Liver (tissue), 9 donors: ENCODE measurements around the gene TMEM229A. TPM values are rescaled to one million over a fixed set of nuclear protein-coding genes. Genes with fewer than 3 reads are reported as not detected.

Experiments used
- DNase-seq: peaks from one replicate; pipeline ENCODE4 v3.0.0-alpha.2; 2017; ENCODE audit warnings: low spot score
- H3K27ac ChIP-seq, 2 donors: one replicate each; pipeline ENCODE4 v1.7.0; 2013; ENCODE audit warnings: inconsistent platforms in 2 of 2, low read length in 2 of 2, control low read depth in 1 of 2, low read depth in 1 of 2, mild to moderate bottlenecking in 1 of 2
- H3K27me3 ChIP-seq, 4 donors: one replicate each; pipeline versions ENCODE4 v1.6.1 to v1.7.0; 2013; ENCODE audit warnings: low read length in 3 of 4, inconsistent platforms in 1 of 4, mild to moderate bottlenecking in 1 of 4, moderate library complexity in 1 of 4; ENCODE audit not compliant: control insufficient read depth in 4 of 4, insufficient read depth in 4 of 4
- H3K36me3 ChIP-seq, 4 donors: one replicate each; pipeline versions ENCODE4 v1.6.1 to v1.7.0; 2013; ENCODE audit warnings: low read length in 3 of 4, mild to moderate bottlenecking in 3 of 4, low read depth in 1 of 4, moderate library complexity in 1 of 4; ENCODE audit not compliant: control insufficient read depth in 4 of 4, insufficient read depth in 3 of 4
- H3K4me1 ChIP-seq, 4 donors: one replicate each; pipeline versions ENCODE4 v1.6.1 to v1.7.0; 2013; ENCODE audit warnings: low read length in 3 of 4, mild to moderate bottlenecking in 3 of 4, moderate library complexity in 1 of 4; ENCODE audit not compliant: control insufficient read depth in 4 of 4, insufficient read depth in 4 of 4
- H3K4me3 ChIP-seq, 3 donors: one replicate each; pipeline versions ENCODE4 v1.6.1 to v1.7.0; 2013; ENCODE audit warnings: low read length in 3 of 3, control low read depth in 1 of 3, low read depth in 1 of 3, mild to moderate bottlenecking in 1 of 3
- H3K9ac ChIP-seq, 2 donors: one replicate each; pipeline ENCODE4 v1.7.0; 2013; ENCODE audit warnings: low read length in 2 of 2, mild to moderate bottlenecking in 2 of 2, moderate library complexity in 2 of 2, control low read depth in 1 of 2, low read depth in 1 of 2
- H3K9me3 ChIP-seq, 4 donors: one replicate each; pipeline versions ENCODE4 v1.6.1 to v1.7.0; 2013; ENCODE audit warnings: low read length in 3 of 4; ENCODE audit not compliant: control insufficient read depth in 4 of 4
- CTCF ChIP-seq: fragments of 150-350 bp; IDR thresholded peaks from 2 replicates; pipeline ENCODE4 v1.5.1; 2017; ENCODE audit warnings: improper control_type of control experiment, low read depth, low read length; ENCODE audit not compliant: missing input control
- FOXA1 ChIP-seq: IDR thresholded peaks from 2 replicates; pipeline ENCODE4 v1.6.1; 2016; ENCODE audit warnings: antibody characterized with exemption
- FOXA2 ChIP-seq: IDR thresholded peaks from 2 replicates; pipeline ENCODE4 v1.6.1; 2016; ENCODE audit warnings: antibody characterized with exemption
- GABPA ChIP-seq, 2 donors: IDR thresholded peaks in 1 of 2; conservative IDR thresholded peaks in 1 of 2; 2 replicates each; pipeline ENCODE4 v1.6.1; 2016; ENCODE audit warnings: antibody characterized with exemption in 2 of 2, mild to moderate bottlenecking in 1 of 2, moderate library complexity in 1 of 2
- HNF4G ChIP-seq: IDR thresholded peaks from 2 replicates; pipeline ENCODE4 v1.6.1; 2016; ENCODE audit warnings: antibody characterized with exemption
- JUND ChIP-seq, 2 donors: IDR thresholded peaks; 2 replicates each; pipeline ENCODE4 v1.6.1; 2016; ENCODE audit warnings: antibody characterized with exemption in 2 of 2
- NR2F2 ChIP-seq: IDR thresholded peaks from 2 replicates; pipeline ENCODE4 v1.6.1; 2016; ENCODE audit warnings: antibody characterized with exemption
- RXRA ChIP-seq, 2 donors: IDR thresholded peaks; 2 replicates each; pipeline ENCODE4 v1.6.1; 2017 to 2018; ENCODE audit warnings: antibody characterized with exemption in 2 of 2, mild to moderate bottlenecking in 1 of 2
- SP1 ChIP-seq: IDR thresholded peaks from 2 replicates; pipeline ENCODE4 v1.6.1; 2018; ENCODE audit warnings: antibody characterized with exemption, mild to moderate bottlenecking
- TAF1 ChIP-seq: conservative IDR thresholded peaks from 2 replicates; pipeline ENCODE4 v1.6.1; 2016; ENCODE audit warnings: antibody characterized with exemption, mild to moderate bottlenecking
- YY1 ChIP-seq: IDR thresholded peaks from 2 replicates; pipeline ENCODE4 v1.6.1; 2016; ENCODE audit warnings: antibody characterized with exemption, mild to moderate bottlenecking
- ZBTB33 ChIP-seq: IDR thresholded peaks from 2 replicates; pipeline ENCODE4 v1.6.1; 2016; ENCODE audit warnings: antibody characterized with exemption
- WGBS: extraction: QIAGEN DNeasy Blood & Tissue Kit; methylation state at CpG from one replicate; pipeline ENCODE4 v1.1.7; 2013; 5-methylcytosine and 5-hydroxymethylcytosine counted together
- polyA plus RNA-seq, 2 donors: library from polyadenylated mRNA; stranded (reverse) in 1 of 2; unstranded in 1 of 2; fragments of 200-250 nt in 1 of 2; fragments of >200 nt in 1 of 2; fragmentation: Nextera tagmentation in 1 of 2; extraction: Ambion mirVana in 1 of 2; gene quantifications; one replicate each; pipeline versions ENCODE4 v1.2.1 to v1.2.3, GENCODE V29; 2013 to 2015
- total RNA-seq, 2 donors: library from RNA; depleted of rRNA; stranded (reverse); fragments of >200 nt; gene quantifications; one replicate each; pipeline ENCODE4 v1.2.3, GENCODE V29; 2014
- TF ChIP-seq, protein P1 (sequence below): IDR thresholded peaks from 2 replicates; pipeline ENCODE4 v1.6.1; 2016; ENCODE audit warnings: antibody characterized with exemption, mild to moderate bottlenecking
- TF ChIP-seq, protein P2 (sequence below): IDR thresholded peaks from 2 replicates; pipeline ENCODE4 v1.6.1; 2016; ENCODE audit warnings: antibody characterized with exemption
- TF ChIP-seq, protein P3 (sequence below): IDR thresholded peaks from 2 replicates; pipeline ENCODE4 v1.6.1; 2016; ENCODE audit warnings: antibody characterized with exemption
- donor health status: healthy.
- donor health status: healthy.
- donor health status: healthy.
- donor health status: healthy.
- donor health status: healthy.

Gene TMEM229A
- total and polyA plus RNA-seq, 4 donors: 0.23 TPM; not detected in 3

DNA sequence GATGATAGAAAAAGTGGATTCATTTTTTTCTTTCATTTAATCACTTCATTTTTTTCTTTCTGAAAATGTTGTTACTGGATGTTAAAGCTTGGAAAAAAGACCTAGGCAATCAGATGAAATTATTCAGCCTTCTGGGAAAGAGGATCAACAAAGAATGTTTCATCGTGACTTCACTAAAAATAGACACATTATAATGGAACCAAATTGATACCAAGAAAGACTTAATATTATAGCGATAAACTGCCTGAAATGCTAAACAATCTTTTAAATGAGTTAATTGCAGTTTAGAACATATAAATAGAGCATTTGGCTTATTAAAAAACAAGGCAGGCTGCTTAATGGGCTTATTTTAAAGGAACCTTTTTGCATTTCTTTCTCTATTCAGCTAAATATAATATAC is 25.6 kb upstream of the TMEM229A start:
- Histone ChIP-seq H3K27me3 (peaks cover 0 to 3% (median 0%) of the 10 kb centered on the region in 4 donors), H3K4me1 (no peaks in the 10 kb centered on the region), H3K36me3 (no peaks in the 10 kb centered on the region), H3K27ac (no peak overlapping the region), H3K9me3 (no peaks in the 10 kb centered on the region), H3K4me3 (no peak overlapping the region), H3K9ac (no peak overlapping the region)
- 80% methylated on average over 2 of the region's 2 CpGs for WGBS
- no peak for DNase-seq
- TF ChIP-seq, protein P1, sequence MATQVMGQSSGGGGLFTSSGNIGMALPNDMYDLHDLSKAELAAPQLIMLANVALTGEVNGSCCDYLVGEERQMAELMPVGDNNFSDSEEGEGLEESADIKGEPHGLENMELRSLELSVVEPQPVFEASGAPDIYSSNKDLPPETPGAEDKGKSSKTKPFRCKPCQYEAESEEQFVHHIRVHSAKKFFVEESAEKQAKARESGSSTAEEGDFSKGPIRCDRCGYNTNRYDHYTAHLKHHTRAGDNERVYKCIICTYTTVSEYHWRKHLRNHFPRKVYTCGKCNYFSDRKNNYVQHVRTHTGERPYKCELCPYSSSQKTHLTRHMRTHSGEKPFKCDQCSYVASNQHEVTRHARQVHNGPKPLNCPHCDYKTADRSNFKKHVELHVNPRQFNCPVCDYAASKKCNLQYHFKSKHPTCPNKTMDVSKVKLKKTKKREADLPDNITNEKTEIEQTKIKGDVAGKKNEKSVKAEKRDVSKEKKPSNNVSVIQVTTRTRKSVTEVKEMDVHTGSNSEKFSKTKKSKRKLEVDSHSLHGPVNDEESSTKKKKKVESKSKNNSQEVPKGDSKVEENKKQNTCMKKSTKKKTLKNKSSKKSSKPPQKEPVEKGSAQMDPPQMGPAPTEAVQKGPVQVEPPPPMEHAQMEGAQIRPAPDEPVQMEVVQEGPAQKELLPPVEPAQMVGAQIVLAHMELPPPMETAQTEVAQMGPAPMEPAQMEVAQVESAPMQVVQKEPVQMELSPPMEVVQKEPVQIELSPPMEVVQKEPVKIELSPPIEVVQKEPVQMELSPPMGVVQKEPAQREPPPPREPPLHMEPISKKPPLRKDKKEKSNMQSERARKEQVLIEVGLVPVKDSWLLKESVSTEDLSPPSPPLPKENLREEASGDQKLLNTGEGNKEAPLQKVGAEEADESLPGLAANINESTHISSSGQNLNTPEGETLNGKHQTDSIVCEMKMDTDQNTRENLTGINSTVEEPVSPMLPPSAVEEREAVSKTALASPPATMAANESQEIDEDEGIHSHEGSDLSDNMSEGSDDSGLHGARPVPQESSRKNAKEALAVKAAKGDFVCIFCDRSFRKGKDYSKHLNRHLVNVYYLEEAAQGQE: no peak
- TF ChIP-seq FOXA2: no peak
- no peak for TF ChIP-seq SP1
- TF ChIP-seq YY1: no peak
- no peak for TF ChIP-seq ZBTB33
- TF ChIP-seq JUND (IDR thresholded peaks at IDR 0.05): no peak

- no peak for TF ChIP-seq FOXA2
- TF ChIP-seq SP1: no peak
- TF ChIP-seq HNF4G: no peak
- TF ChIP-seq, protein P2, sequence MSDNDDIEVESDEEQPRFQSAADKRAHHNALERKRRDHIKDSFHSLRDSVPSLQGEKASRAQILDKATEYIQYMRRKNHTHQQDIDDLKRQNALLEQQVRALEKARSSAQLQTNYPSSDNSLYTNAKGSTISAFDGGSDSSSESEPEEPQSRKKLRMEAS: no peak
- no peak for TF ChIP-seq TAF1
- TF ChIP-seq, protein P3, sequence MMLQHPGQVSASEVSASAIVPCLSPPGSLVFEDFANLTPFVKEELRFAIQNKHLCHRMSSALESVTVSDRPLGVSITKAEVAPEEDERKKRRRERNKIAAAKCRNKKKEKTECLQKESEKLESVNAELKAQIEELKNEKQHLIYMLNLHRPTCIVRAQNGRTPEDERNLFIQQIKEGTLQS: no peak
- no peak overlapping the region for H3K9ac ChIP-seq
- H3K27me3 ChIP-seq: peaks cover 0 to 3% (median 0%) of the 10 kb centered on the region in 4 donors
- no peaks in the 10 kb centered on the region for H3K4me1 ChIP-seq
- H3K4me3 ChIP-seq: no peak overlapping the region
- H3K27ac ChIP-seq: no peak overlapping the region
- no peaks in the 10 kb centered on the region for H3K36me3 ChIP-seq
- no peak for DNase-seq
- H3K9me3 ChIP-seq: no peaks in the 10 kb centered on the region
- WGBS: 61% methylated on average over 5 of the region's 5 CpGs
Observed at GRCh38 chr7:124057872-124058271, 25.0 kb upstream of the TMEM229A start.

GRCh38 chr7:124056234-124056633 is 23.4 kb upstream of the TMEM229A start:
- H3K27me3 ChIP-seq: peaks cover 0 to 3% (median 0%) of the 10 kb centered on the region in 4 donors
- H3K4me1 ChIP-seq: no peaks in the 10 kb centered on the region
- no peak overlapping the region for H3K27ac ChIP-seq
- no peak for DNase-seq
- TF ChIP-seq, protein P2: no peak
- TF ChIP-seq CTCF: no peak
- TF ChIP-seq, protein P3: no peak
- TF ChIP-seq FOXA1: no peak
- TF ChIP-seq NR2F2: no peak
- TF ChIP-seq, protein P1: no peak
- TF ChIP-seq SP1: no peak
- TF ChIP-seq JUND (IDR thresholded peaks at IDR 0.05): no peak
- TF ChIP-seq TAF1: no peak
- no peak for TF ChIP-seq RXRA (IDR thresholded peaks at IDR 0.05)
- no peak for TF ChIP-seq GABPA (IDR thresholded peaks at IDR 0.05 in 1 of 2, conservative IDR thresholded peaks at IDR 0.05 in 1 of 2)
- H3K4me3 ChIP-seq: no peak overlapping the region
- H3K36me3 ChIP-seq: no peaks in the 10 kb centered on the region
- no peaks in the 10 kb centered on the region for H3K9me3 ChIP-seq
- H3K9ac ChIP-seq: no peak overlapping the region
- 62% methylated on average over 1 of the region's 1 CpG for WGBS
